GM19035 (cell line): ENCODE data around the gene XG.
"Not testable (repeated sequence)": the region's sequence is repeated elsewhere in the genome, so short reads cannot be mapped to it uniquely, and the experiment has no call there.

ENCODE experiments used
- ATAC-seq: cut with Tn5 transposase; IDR thresholded peaks from one replicate; pipeline ENCODE4 v1.9.1; 2021; ENCODE audit not compliant: unreplicated experiment

The XG gene

DNA sequence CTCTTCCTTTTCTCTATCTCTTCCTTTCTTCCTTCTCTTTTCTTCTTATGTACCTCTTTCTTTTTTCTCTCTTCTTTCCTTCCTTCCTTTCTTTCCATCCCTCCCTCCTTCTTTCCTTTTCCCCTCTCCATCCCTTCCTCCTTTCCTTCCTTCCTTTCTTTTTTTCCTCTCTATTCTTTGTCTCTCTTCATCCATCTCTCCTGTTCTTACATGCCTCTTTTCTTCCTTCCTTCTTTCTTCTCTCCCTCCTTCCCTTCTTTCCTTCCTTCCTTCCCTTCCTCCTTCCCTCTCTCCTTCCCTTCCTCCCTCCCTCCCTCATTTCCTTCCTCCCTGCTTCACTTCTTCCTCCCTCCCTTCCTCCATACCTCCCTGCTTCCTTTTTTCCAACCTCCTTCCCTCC, 19.2 kb upstream of the XG start:
- no peak for ATAC-seq

DNA sequence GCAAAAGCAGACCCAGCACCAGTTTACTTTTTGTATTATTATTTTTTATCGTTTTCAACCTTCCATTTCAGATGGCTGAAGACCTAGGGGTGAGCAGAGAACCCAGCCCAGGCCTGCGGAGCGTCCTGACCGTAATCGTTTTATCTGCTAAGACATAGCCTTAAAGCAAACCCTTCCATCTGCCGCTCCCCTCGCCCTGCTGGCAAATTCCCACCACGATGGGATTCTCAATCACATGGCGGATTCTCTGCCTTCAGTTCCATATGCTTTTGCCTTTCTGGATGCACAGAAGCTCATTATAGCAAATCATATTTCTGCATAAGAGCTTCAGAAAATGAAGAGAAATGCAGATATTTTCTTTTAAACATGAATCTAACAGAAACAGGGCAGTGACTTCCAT, 18.6 kb upstream of the XG start:
- no peak for ATAC-seq

DNA sequence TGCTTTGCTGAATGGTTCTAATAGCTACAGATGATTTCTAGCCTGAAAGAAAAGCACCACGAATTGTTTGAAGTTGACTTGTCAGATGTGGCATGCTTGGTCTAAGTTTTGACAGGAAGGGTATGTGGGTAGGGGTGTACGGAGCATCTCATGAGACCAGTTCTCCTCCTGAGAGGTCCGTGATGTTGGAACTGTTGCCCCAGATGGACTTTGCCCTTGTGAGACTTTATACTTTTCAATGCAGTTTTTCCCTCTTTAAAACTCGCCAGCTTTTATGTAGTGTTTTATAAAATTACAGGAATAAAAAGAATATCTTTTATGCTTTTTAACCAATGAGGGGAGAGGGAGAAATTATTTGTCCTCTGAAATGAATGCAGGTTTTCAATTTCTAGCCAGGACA, 16.6 kb upstream of the XG start:
- no peak for ATAC-seq

DNA sequence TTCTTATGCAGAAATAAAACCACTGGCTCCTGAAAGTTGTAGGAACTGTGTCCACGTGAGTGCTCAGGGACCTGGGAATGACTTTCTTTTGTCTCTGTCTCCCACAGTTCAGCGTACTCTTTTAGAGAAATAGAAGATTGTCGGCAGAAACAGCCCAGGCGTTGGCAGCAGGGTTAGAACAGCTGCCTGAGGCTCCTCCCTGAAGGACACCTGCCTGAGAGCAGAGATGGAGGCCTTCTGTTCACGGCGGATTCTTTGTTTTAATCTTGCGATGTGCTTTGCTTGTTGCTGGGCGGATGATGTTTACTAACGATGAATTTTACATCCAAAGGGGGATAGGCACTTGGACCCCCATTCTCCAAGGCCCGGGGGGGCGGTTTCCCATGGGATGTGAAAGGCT, 11.2 kb upstream of the XG start:
- ATAC-seq = no peak

DNA sequence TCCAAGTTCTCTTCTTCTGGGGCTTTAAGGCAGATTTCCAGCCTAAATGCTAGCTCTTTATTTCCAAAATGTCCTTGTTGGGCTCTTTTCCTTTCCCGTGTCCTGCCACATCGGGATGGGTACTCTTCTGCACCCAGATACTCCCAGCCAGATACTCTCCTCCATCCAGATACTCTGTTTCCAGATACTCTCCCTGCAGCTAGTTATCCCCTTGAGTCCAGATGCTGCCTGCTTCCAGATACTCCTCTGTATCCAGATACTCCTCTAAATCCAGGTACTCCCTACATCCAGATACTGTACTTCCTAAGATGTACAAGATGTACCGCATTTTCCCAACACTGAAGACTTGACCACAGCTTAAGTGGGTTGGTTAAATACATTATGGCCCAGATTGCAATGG, 10.5 kb upstream of the XG start:
- no peak for ATAC-seq

DNA sequence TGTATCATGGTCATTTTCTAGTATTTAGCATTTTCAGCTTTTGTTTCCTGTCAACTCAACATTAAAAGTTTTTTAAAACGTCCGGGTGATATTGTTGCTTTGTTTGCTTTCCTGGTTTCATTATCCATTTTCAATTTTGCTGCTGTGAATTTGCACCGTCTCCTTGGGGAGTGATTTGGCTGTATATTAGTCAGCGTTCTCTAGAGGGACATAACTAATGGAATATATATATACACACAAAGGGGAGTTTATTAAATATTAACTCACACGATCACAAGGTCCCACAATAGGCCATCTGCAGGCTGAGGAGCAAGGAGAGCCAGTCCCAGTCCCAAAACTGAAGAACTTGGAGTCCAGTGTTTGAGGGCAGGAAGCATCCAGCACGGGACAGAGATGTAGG, 5.6 kb upstream of the XG start:
- not testable (repeated sequence) for ATAC-seq

DNA sequence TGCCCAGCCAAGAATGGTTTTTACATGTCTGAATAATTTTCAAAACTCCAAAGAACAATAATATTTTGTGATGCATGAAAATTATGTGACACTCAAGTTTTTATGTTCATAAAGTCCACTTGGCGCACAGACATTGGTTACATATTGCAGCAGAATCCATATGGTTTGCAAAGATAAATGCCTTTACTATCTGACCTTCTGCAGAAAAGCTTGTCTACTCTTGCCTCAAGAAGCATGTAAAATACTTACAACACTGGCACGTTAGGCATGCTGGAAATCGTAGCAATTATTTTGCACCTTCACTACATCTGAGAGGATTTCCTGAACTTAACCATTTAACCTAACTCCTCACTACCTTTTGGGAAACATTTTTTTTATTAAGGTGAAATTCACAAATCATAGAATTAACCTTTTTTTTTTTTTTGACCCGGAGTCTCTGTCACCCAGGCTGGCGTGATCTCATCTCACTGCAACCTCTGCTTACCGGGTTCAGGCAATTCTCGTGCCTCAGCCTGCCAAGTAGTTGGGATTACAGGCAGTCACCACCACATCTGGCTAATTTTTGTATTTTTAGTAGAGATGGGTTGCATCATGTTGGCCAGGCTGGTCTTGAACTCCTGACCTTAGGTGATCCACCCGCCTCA, 3.5 kb upstream of the XG start:
- ATAC-seq = no peak

DNA sequence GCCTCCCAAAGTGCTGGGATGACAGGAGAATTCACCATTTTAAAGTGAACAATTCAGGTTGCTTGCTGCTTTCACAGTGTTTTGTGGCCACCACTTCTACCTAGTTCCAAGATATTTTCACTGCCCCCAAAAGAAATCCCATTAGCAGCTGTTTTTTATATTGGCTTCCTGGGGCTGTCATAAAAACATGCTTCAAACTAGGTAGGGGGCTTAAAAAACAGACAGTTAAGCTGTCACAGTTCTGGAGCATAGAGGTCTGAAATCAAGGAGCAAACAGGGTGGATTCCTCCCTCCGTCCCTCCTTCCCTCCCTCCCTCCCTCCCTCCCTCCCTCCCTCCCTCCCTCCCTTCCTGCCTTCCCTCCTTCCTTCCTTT, 3.0 kb upstream of the XG start:
- no peak for ATAC-seq

DNA sequence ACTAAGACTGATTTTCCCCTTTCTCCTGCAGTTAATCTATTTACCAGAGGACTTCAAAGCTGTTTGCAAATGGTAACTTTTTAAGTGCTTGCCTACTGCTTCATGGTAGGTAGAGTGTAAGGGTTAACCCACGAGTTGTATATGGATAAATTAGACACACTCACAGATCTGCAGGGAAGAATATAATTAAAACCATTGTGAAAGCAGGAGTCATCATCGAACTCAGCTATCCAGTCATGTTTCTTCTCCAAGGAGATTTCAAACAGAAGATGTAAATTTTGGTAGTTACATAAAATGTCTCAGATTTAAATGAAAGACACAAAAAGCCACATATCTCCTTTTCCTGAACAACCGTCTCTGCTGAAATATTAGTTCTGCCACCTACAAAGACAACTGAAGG, 549 bp upstream of the XG start:
- no peak for ATAC-seq

DNA sequence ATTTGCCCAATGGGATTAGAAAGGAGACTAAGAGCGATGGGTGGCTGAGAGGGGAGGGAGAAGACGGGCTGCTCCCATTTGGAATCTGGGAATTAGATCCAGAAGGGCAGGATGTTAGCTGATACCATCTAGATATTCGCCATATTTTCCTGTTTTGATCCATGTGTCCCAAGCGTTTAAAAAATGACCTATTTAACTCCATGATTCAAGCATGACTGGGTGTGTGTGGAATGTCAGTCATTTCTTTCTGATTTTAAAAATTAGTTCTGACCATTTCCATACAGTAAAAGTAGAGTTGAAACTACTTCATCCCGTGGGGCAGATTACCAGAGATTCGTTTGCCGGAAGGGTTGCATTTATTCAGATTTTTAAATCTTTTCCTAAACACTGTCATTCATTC, 601 bp downstream of the XG start:
- not testable (repeated sequence) for ATAC-seq

DNA sequence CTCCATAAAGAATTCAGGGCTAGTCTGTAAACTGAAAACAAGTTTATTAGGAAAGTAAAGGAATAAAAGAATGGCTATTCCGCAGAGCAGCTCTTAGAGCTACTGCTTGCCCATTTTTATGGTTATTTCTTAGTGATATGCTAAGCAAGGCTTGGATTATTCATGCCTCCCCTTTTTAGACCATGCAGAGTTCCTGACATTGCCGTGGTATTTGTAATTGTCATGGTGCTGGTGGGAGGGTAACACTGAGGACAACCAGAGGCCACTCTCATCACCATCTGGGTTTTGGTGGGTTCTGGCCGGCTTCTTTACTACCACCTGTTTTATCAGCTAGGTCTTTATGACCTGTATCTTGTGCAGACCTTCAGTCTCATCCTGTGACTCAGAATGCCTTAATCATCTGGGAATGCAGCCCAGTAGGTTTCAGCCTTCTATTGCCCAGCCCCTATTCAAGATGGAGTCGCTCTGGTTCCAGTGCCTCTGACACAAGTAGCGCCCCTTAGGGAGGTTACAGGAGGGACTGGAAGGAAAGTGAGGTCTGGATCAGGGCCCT, 3.4 kb downstream of the XG start:
- ATAC-seq = not testable (repeated sequence)

DNA sequence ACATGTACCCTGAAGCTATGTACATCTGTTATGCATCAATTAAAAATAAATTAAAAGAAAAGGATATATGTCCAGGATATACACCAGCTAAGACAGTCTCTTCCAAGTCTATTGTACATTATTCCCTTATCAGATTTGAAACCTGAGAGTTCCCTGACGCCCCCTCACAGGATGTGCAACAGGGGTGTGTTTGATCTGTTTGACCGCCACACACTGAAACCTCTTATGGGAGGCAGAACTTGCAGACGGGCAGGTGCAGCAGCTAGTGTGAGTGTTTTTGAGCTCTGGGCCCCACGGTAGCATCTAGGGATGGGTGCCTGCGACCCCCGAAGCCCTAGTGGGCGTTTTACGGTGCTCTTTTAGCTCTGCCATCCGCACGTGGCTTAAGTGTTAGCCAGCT, 4.7 kb downstream of the XG start:
- no peak for ATAC-seq

DNA sequence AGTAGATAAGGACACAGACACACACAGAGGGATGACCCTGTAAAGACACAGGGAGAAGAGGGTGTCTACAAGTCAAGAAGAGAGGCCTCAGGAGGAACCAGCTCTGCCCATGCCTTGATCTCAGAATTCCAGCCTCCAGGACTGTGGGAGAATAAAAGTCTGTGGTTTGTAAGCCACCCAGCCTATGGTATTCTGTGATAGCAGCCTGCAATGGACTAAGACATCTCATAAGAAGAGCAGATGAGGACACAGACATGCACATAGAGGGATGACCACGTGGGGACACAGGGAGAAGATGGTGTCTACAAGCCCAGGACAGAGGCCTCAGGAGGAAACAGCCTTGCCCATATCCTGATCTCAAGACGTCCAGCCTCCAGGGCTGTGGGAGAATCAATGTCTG, 9.4 kb downstream of the XG start:
- no peak for ATAC-seq

DNA sequence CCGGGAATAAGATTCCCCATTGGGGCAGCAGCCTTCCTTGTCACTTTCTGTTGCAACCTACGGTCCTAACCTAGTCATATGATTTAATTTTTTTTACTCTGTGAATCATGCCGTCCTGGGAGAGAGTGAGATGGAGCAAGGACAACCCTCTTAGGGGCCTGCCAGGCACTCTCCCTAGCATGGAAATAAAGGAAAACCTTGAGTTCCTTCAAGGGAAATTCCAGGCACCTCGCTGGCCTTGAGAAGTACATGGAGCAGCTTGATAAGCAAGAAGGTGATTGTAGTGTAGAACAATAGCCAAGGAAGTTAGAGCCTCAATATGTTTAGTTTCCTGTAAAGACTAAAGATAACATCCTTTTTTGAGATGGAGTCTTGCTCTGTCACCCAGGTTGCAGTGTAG, 10.8 kb downstream of the XG start:
- ATAC-seq = not testable (repeated sequence)

DNA sequence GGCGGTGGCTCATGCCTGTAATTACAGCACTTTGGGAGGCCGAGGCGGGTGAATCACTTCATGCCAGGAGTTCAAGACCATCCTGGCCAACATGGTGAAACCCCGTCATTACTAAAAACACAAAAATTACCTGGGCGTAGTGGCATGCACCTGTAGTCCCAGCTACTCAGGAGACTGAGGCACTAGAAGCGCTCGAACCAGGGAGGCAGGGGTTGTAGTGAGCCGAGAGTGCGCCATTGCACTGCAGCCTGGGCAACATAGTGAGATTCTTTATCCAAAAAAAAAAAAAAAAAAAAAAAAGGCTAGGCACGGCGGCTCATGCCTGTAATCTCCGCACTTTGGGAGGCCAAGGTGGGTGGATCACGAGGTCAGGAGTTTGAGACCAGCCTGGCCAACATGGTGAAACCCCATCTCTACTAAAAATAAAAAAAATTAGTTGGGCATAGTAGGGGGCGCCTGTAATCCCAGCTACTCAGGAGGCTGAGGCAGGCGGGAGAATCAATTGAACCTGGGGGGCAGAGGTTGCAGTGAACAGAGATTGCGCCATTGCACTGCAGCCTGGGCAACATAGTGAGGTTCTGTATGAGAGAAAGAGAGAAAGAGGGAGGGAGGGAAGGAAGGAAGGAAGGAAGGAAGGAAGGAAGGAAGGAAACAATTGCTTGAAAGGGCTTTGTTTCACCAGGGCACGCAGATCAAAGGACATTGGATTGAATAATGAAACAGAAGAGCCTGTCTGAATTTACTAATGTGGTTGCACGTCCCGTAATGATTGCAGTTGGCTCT, 13.1 kb downstream of the XG start:
- ATAC-seq = not testable (repeated sequence)

DNA sequence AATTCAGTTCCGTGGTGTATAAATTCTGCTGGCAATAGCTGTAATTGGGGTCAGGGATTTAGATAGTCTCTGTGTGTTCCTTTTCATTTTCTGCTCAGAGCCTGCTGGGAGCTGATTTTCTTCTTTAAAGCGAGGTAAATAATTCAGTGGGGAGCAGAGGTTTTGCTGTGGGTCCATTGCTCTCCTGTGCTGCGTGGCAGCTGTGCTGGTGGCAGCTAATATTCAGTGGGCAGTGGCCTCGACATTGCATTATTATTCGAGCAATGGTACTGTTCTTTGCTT, 13.7 kb downstream of the XG start:
- ATAC-seq = no peak

DNA sequence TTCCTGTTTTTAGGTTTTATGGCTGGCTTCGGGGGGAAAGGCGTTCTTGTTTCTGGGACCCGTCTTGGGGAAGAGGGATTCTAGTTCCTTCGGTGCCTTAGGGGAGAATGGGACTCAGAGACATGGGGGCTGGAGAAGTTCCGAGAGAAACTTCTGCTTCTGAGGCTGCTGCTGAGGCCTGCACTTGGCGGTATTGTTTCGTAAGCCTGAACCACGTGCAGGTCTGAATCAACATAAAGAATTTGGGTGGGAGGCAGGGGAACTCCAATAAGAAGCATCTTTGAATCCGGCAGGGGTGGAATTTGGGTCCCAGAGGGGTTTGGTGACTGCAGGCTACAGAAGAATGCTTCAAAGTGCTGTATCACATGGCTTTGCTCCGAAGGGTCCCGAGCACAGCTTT, 15.1 kb downstream of the XG start:
- no peak for ATAC-seq

DNA sequence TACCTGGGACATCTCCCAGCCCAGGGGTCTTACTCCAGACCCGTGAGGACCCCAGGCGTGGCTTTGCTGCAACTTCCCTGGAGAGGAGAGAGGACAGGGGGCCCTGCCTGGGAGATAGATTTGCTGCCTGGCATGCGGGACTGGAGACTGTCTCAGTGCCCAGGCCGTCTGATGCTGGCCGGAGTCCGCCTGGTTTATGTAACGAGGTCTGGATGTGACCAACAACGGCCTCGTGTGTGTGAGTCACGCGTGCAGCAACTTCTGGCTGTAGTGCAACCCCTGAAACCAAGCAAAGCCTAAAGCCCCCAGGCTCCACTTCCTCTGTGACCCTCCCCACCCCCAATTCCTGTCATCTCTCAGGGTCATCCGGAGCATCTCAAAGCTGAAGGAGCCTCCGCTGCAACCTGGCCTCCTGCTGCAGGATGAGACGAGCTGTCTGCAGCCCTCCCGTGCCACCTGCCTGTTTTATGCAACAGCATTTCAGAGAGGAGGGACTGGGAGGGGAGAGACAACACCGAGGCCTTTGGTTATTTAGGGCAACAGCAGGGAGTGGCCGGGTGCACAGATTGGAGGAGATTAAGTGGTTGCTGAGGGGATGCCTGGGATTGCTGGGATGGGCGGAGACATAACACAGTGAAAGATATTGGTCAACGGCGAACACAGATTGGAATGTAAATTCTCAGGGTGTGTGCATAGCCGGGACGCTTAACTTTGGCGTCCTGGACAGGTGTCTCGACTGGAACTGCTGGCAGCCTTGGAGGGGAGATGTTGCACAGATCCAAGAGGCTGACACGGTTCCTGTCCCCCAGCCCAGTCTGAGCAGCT, 16.0 kb downstream of the XG start:
- ATAC-seq = no peak

DNA sequence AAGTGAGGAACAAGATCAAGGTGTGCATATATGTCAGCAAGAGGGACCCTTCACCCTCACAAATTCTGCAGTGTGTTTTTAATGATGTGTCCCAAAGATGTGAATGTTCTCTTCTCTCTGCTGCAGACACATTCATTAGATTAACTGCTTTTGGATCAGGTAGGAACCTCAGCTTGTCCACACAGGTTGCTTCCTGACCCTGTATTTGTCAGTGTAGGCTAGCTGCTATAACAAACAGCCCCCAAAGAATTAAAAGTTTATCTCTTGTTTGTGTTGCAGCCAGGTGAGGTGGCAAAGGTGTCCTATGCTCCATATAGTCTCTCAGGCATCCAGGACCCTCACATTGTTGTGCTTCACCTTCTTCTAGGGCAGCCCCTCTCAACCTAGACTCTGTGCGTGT, 17.8 kb downstream of the XG start:
- ATAC-seq = no peak

DNA sequence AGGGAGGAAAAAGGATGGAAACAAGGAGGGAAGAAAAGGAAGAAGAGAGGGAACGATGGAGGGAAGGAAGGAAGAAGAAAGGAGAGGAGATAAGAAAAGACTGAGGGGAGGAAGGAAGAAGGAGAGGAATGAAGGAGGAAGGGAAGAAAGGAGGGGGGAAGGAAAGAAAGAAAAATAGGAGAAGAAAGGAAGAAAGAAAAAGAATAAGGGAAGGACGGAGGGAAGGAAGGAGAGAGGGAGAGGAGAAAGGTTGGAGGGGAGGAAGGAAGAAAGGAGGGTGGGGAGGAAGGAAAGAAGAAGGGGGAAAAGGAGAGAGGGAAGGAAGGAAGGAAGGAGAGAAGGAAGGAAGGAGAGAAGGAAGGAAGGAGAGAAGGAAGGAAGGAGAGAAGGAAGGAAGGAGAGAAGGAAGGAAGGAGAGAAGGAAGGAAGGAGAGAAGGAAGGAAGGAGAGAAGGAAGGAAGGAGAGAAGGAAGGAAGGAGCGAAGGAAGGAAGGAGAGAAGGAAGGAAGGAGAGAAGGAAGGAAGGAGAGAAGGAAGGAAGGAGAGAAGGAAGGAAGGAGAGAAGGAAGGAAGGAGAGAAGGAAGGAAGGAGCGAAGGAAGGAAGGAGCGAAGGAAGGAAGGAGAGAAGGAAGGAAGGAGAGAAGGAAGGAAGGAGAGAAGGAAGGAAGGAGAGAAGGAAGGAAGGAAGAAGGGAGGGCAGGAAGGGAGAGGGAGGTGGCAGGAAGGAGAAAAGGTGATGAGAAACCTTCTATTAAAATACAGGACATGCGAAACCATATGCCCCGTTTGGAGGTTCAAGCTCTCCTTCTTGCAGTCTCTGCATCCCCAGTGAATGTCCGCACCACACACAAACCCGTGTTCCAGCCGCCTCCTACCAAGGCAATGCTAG, 21.6 kb downstream of the XG start:
- not testable (repeated sequence) for ATAC-seq

DNA sequence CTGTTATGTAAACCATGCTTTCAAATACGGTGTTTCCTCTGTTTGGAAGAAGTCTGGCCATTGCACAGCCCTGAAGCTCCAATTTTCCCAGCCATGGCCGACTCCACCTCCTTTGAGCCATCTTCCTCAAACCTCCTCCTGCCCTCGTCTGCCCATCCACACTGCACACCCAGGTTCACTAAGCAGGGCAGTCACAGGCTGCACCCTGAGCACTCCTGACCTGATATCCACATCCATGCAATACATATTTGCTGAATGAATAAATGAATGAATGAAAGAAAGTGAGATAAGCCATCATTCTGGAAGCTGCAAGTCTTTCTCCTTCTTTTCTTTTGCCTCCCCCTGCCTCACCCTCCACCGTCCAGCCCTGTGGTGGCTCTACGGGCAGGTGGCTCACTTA, 22.2 kb downstream of the XG start:
- no peak for ATAC-seq
